Measurements from ENCODE around the gene ACD.

The ACD gene

GRCh38 chr16:67683767-67684166 is 23.7 kb upstream of the ACD start:
- H3K4me1 Mint-ChIP-seq (ENCODE audit: low read depth) = peaks cover 7% of the 10 kb centered on the region
- H3K27me3 Mint-ChIP-seq (ENCODE audit: low read depth) = no peaks in the 10 kb centered on the region
- H3K9me3 Mint-ChIP-seq = no peaks in the 10 kb centered on the region
- H3K4me3 Mint-ChIP-seq = no peak overlapping the region
- H3K27ac Mint-ChIP-seq = no peak overlapping the region
- peaks cover 5% of the 10 kb centered on the region for H3K36me3 Mint-ChIP-seq (ENCODE audit: low read depth)

DNA sequence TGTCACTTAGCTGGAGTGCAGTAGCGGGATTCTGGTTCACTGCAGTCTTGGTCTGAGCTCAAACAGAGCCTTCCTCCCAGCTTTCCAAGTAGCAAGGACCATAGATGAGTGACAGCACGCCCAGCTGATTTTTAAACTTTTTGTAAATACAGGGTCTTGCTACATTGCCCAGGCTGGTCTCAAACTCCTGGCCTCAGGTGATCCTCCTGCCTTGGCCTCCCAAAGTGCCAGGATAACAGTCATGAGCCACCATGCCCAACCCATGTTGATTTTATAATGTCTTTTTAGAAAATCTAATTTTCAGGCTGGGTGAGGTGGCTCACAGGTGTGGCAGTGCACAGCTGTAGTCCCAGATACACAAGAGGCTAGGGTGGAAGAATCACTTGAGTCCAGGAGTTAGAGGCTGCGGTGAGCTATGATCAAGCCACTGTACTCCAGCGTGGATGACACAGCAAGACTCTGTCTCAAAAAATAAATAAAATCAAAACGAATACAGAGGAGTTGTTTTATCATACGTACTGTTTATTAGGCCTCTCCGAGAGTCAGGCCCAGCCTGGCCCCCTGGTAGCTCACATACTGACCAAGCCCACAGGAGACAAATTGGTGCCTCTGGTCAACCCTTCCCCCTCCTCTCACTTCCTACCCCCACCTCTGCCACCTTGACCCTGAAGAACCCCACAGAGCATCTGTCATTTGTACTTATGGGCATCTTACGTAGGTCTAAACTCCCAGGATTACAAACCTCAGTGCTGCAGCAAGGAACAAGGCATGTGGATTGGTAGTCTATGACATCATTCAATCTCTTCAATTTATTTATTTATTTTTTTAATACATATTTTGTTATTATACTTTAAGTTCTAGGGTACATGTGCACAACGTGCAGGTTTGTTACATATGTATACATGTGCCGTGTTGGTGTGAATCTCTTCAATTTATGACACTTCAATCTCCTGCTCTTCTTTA is 20.2 kb upstream of the ACD start:
- Mint-ChIP-seq H3K4me1 (ENCODE audit: low read depth) (peaks cover 3% of the 10 kb centered on the region), H3K27ac (no peak overlapping the region), H3K9me3 (no peaks in the 10 kb centered on the region), H3K4me3 (no peak overlapping the region), H3K36me3 (ENCODE audit: low read depth) (peaks cover 5% of the 10 kb centered on the region), H3K27me3 (ENCODE audit: low read depth) (no peaks in the 10 kb centered on the region)

DNA sequence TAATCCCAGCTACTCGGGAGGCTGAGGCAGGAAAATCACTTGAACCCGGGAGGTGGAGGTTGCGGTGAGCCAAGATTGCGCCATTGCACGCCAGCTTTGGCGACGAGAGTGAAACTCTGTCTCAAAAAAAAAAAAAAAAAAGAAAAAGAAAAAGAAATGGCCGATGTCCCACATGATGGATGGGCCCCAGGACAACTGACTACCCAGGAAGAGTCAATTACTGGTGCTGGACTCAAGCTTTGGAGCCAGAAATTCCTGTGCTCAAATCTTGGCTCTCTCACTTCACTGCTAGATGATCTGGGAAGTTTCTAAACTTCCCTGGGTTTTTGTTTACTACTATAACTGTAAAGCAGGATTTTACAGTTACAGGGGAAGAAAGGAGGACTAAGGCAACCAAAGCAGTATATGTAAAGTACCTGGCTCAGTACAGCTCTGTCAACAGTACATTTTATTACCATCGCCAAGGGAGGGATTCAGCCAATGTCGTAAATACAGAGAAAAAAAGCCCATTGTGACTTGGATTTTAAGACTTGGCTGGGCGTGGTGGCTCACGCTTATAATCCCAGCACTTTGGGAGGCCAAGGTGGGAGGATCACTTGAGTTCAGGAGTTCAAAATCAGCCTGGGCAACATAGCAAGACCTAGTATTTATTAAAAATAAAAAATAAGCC is 18.4 kb upstream of the ACD start:
- no peak overlapping the region for H3K27ac Mint-ChIP-seq
- H3K4me1 Mint-ChIP-seq (ENCODE audit: low read depth) = no peaks in the 10 kb centered on the region
- no peak overlapping the region for H3K4me3 Mint-ChIP-seq
- no peaks in the 10 kb centered on the region for H3K9me3 Mint-ChIP-seq
- H3K27me3 Mint-ChIP-seq (ENCODE audit: low read depth) = no peaks in the 10 kb centered on the region
- H3K36me3 Mint-ChIP-seq (ENCODE audit: low read depth) = peaks cover 2% of the 10 kb centered on the region

- H3K27me3 Mint-ChIP-seq (ENCODE audit: low read depth) = no peaks in the 10 kb centered on the region
- H3K36me3 Mint-ChIP-seq (ENCODE audit: low read depth) = no peaks in the 10 kb centered on the region
- H3K9me3 Mint-ChIP-seq = no peaks in the 10 kb centered on the region
- no peak overlapping the region for H3K27ac Mint-ChIP-seq
- H3K4me3 Mint-ChIP-seq = no peak overlapping the region
- peaks cover 1% of the 10 kb centered on the region for H3K4me1 Mint-ChIP-seq (ENCODE audit: low read depth)
Measured at GRCh38 chr16:67677712-67678111, 17.7 kb upstream of the ACD start.

- H3K27me3 Mint-ChIP-seq (ENCODE audit: low read depth) = no peaks in the 10 kb centered on the region
- no peaks in the 10 kb centered on the region for H3K36me3 Mint-ChIP-seq (ENCODE audit: low read depth)
- no peak overlapping the region for H3K27ac Mint-ChIP-seq
- H3K9me3 Mint-ChIP-seq = no peaks in the 10 kb centered on the region
- H3K4me3 Mint-ChIP-seq = no peak overlapping the region
- peaks cover 4% of the 10 kb centered on the region for H3K4me1 Mint-ChIP-seq (ENCODE audit: low read depth)
Measured at GRCh38 chr16:67676939-67677338, 16.9 kb upstream of the ACD start.

DNA sequence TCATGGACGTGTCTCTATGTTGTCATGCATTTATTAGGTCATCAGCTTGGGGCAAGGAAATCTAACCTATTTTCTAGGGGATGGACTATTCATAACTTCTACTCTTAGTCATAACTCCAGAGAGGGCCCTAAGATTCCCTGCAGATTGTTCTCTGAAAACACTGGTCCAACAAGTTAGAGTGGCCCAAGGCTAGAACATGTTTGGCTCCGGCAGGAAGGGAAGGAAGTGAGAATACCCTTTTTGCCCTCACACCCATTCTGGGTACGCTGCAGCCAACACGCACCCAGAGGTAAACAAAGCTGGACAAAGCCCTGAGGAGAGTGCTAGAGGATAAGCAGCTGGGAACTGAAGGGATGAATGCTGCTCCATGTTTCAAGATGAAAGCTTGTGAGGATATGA is 16.5 kb upstream of the ACD start:
- no peaks in the 10 kb centered on the region for H3K9me3 Mint-ChIP-seq
- no peaks in the 10 kb centered on the region for H3K36me3 Mint-ChIP-seq (ENCODE audit: low read depth)
- peaks cover 4% of the 10 kb centered on the region for H3K4me1 Mint-ChIP-seq (ENCODE audit: low read depth)
- no peaks in the 10 kb centered on the region for H3K27me3 Mint-ChIP-seq (ENCODE audit: low read depth)
- H3K27ac Mint-ChIP-seq = no peak overlapping the region
- no peak overlapping the region for H3K4me3 Mint-ChIP-seq

GRCh38 chr16:67675999-67676398 is 15.9 kb upstream of the ACD start:
- Mint-ChIP-seq H3K27me3 (ENCODE audit: low read depth) (no peaks in the 10 kb centered on the region), H3K9me3 (no peaks in the 10 kb centered on the region), H3K4me3 (no peak overlapping the region), H3K27ac (no peak overlapping the region), H3K36me3 (ENCODE audit: low read depth) (no peaks in the 10 kb centered on the region), H3K4me1 (ENCODE audit: low read depth) (peaks cover 4% of the 10 kb centered on the region)

- H3K36me3 Mint-ChIP-seq (ENCODE audit: low read depth) = no peaks in the 10 kb centered on the region
- no peak overlapping the region for H3K27ac Mint-ChIP-seq
- no peaks in the 10 kb centered on the region for H3K27me3 Mint-ChIP-seq (ENCODE audit: low read depth)
- no peaks in the 10 kb centered on the region for H3K9me3 Mint-ChIP-seq
- no peak overlapping the region for H3K4me3 Mint-ChIP-seq
- H3K4me1 Mint-ChIP-seq (ENCODE audit: low read depth) = peaks cover 4% of the 10 kb centered on the region
Measured at GRCh38 chr16:67675579-67675935, 15.5 kb upstream of the ACD start.

- Mint-ChIP-seq H3K27ac (no peak overlapping the region), H3K27me3 (ENCODE audit: low read depth) (no peaks in the 10 kb centered on the region), H3K4me1 (ENCODE audit: low read depth) (peaks cover 4% of the 10 kb centered on the region), H3K36me3 (ENCODE audit: low read depth) (no peaks in the 10 kb centered on the region), H3K9me3 (no peaks in the 10 kb centered on the region), H3K4me3 (no peak overlapping the region)
Measured at GRCh38 chr16:67674851-67675578, 15.0 kb upstream of the ACD start.

GRCh38 chr16:67673712-67674580 is 13.9 kb upstream of the ACD start:
- H3K27me3 Mint-ChIP-seq (ENCODE audit: low read depth) = no peaks in the 10 kb centered on the region
- H3K4me3 Mint-ChIP-seq = no peak overlapping the region
- no peaks in the 10 kb centered on the region for H3K9me3 Mint-ChIP-seq
- no peaks in the 10 kb centered on the region for H3K36me3 Mint-ChIP-seq (ENCODE audit: low read depth)
- H3K27ac Mint-ChIP-seq = peak overlapping the region; percentile 17
- H3K4me1 Mint-ChIP-seq (ENCODE audit: low read depth) = peaks cover 6% of the 10 kb centered on the region

DNA sequence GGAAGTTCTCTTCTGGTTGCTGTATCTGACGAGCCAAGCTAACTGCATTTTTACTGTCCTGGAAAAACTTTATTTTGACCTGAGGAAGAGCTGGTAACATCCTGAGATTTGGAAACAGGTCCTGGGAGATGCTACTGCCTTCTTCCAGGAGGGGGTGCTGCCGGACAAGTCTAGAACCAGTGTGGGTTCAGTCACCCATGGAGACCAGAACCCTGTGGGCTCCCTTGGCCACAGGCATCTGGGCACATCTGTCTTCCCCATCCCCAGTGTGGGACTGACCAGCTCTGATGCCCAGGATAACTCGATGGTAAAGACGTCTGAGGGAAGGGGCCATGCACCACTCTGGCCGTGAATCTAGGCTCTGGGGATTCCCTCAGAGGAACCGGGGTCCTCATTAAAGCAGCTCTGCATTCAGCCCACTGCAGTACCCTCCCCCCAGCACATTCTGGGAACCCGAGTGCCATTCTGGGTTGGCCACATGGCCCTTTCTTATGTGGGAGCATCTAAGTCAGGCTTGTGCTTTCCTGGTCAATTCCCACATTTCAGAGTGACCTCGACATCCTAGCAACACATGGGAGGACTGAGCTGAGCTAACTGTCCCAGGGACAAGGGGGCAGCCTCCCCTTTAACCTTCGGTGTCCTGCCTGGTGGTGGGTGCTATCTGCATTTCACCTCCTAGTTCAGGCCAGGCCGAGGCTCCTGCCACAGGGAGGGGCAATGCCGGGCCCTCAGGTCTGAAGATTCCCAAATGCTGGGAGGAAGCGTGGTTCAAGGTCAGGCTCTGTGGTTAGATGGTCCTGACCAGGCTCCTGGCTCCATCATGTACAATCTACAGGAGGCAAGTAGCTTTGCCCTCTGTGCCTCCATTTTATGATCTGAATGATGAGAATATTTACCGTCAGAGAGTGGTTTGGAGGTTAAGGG is 12.9 kb upstream of the ACD start:
- H3K9me3 Mint-ChIP-seq = no peaks in the 10 kb centered on the region
- H3K36me3 Mint-ChIP-seq (ENCODE audit: low read depth) = no peaks in the 10 kb centered on the region
- peaks cover 6% of the 10 kb centered on the region for H3K4me1 Mint-ChIP-seq (ENCODE audit: low read depth)
- no peak overlapping the region for H3K27ac Mint-ChIP-seq
- no peaks in the 10 kb centered on the region for H3K27me3 Mint-ChIP-seq (ENCODE audit: low read depth)
- no peak overlapping the region for H3K4me3 Mint-ChIP-seq

DNA sequence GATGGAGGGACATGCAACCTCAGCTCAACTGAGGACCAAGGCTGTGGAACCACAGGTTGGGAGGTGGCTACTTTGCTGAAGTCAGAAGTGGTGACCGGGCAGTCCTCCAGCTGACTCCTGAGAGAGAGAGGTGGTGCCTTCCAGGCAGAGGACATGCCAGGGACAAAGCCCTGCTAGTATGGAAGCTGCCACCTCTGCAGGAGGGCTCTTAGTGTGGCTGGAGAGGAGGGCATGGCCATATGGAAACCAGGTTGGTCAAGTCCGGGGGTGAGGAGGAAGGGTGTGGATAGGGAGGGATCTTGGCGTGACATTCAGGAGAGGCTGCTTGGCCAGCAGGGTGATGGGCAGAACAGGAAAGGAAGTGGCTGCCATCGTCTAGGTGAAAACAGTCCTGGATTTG is 12.2 kb upstream of the ACD start:
- Mint-ChIP-seq H3K9me3 (no peaks in the 10 kb centered on the region), H3K4me3 (no peak overlapping the region), H3K27me3 (ENCODE audit: low read depth) (no peaks in the 10 kb centered on the region), H3K36me3 (ENCODE audit: low read depth) (no peaks in the 10 kb centered on the region), H3K27ac (no peak overlapping the region), H3K4me1 (ENCODE audit: low read depth) (peaks cover 8% of the 10 kb centered on the region)

GRCh38 chr16:67669499-67670101 is 9.5 kb upstream of the ACD start:
- peaks cover 14% of the 10 kb centered on the region for H3K4me1 Mint-ChIP-seq (ENCODE audit: low read depth)
- no peak overlapping the region for H3K4me3 Mint-ChIP-seq
- peak overlapping the region; percentile 8 for H3K27ac Mint-ChIP-seq
- H3K9me3 Mint-ChIP-seq = no peaks in the 10 kb centered on the region
- no peaks in the 10 kb centered on the region for H3K36me3 Mint-ChIP-seq (ENCODE audit: low read depth)
- no peaks in the 10 kb centered on the region for H3K27me3 Mint-ChIP-seq (ENCODE audit: low read depth)

Measured in T-helper 1 cell treated with Interleukin-12 subunit alpha and Interleukin-12 subunit beta and Interleukin-4 antibody, amounts not matched to agents 30 μg/mL and 1 μg/mL, for 36 hours (primary cell).